Osteoblast (primary cell): Measurements from ENCODE around the gene OPCML. TPM values are rescaled to one million over a fixed set of nuclear protein-coding genes. Genes with fewer than 3 reads are reported as not detected.

Experiments
- DNase-seq: peaks from one replicate; pipeline ENCODE4 v3.0.0; 2011; ENCODE audit warnings: low spot score, mixed read lengths; ENCODE audit not compliant: insufficient read length; ENCODE audit errors: missing footprints
- H2AFZ ChIP-seq: 2 replicates; pipeline ENCODE4 v1.6.0; 2011; ENCODE audit warnings: mild to moderate bottlenecking, low read length
- H3K27ac ChIP-seq: 2 replicates; pipeline ENCODE4 v1.5.1; 2011; ENCODE audit warnings: mild to moderate bottlenecking, low read depth, low read length, moderate library complexity
- H3K27me3 ChIP-seq: 2 replicates; pipeline ENCODE4 v1.6.0; 2012; ENCODE audit warnings: mild to moderate bottlenecking, control low read depth, inconsistent platforms, low read length, moderate library complexity; ENCODE audit not compliant: insufficient read depth
- H3K36me3 ChIP-seq: 2 replicates; pipeline ENCODE4 v1.5.1; 2011; ENCODE audit warnings: mild to moderate bottlenecking, low read length, control low read depth, moderate library complexity; ENCODE audit not compliant: insufficient read depth
- H3K4me1 ChIP-seq: 2 replicates; pipeline ENCODE4 v1.5.1; 2011; ENCODE audit warnings: mild to moderate bottlenecking, low read length, control low read depth, moderate library complexity; ENCODE audit not compliant: insufficient read depth
- H3K4me2 ChIP-seq: 2 replicates; pipeline ENCODE4 v1.6.0; 2011; ENCODE audit warnings: mild to moderate bottlenecking, low read length; ENCODE audit not compliant: insufficient read depth
- H3K4me3 ChIP-seq: fragments of 200-600 bp; sonication (generic); 3 replicates; pipeline ENCODE4 v1.5.1; 2012; ENCODE audit warnings: mild to moderate bottlenecking, low read length, inconsistent platforms; ENCODE audit not compliant: insufficient read depth
- H3K79me2 ChIP-seq: 2 replicates; pipeline ENCODE4 v1.6.0; 2012; ENCODE audit warnings: mild to moderate bottlenecking, low read length, control low read depth, inconsistent platforms; ENCODE audit not compliant: insufficient read depth
- H3K9me3 ChIP-seq: 2 replicates; pipeline ENCODE4 v1.5.1; 2011; ENCODE audit warnings: low read depth, low read length, control low read depth
- H4K20me1 ChIP-seq: 2 replicates; pipeline ENCODE4 v1.6.0; 2012; ENCODE audit warnings: mild to moderate bottlenecking, low read length, control low read depth; ENCODE audit not compliant: insufficient read depth
- total RNA-seq: library from RNA; depleted of rRNA; stranded (reverse); fragments of >200 nt; gene quantifications from 2 replicates; pipeline ENCODE4 v1.2.3, GENCODE V29; 2012
- TF ChIP-seq, protein P1 (sequence below): IDR thresholded peaks from 2 replicates; pipeline ENCODE4 v1.5.1; 2011; ENCODE audit warnings: mild to moderate bottlenecking, low read depth, low read length, moderate library complexity; ENCODE audit errors: extremely low read depth

OPCML gene
- total RNA-seq, 1 donor = 0.36 TPM

DNA sequence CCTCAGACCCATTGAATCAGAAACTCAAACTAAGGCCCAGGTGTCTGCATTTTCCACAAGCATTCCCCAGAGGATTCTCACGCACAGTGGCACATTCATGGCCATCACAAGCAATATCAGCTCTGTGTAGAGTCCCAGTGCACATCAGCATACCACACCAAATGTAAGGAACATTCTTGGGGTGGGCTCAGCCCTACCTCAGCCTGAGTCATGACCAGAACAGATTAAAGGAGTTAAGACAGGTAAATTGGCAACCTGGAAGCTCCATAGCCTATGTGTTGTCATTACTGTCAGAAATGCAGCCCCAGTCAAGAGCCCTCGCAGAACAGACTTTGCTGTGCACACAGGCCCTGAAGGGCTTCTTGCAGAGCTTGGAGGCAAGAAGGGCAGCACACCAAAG lies 53.1 kb downstream of the OPCML start:
- no peak overlapping the region for H3K27ac ChIP-seq
- TF ChIP-seq, protein P1, sequence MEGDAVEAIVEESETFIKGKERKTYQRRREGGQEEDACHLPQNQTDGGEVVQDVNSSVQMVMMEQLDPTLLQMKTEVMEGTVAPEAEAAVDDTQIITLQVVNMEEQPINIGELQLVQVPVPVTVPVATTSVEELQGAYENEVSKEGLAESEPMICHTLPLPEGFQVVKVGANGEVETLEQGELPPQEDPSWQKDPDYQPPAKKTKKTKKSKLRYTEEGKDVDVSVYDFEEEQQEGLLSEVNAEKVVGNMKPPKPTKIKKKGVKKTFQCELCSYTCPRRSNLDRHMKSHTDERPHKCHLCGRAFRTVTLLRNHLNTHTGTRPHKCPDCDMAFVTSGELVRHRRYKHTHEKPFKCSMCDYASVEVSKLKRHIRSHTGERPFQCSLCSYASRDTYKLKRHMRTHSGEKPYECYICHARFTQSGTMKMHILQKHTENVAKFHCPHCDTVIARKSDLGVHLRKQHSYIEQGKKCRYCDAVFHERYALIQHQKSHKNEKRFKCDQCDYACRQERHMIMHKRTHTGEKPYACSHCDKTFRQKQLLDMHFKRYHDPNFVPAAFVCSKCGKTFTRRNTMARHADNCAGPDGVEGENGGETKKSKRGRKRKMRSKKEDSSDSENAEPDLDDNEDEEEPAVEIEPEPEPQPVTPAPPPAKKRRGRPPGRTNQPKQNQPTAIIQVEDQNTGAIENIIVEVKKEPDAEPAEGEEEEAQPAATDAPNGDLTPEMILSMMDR = no peak
- H4K20me1 ChIP-seq = no peaks in the 10 kb centered on the region
- H3K4me1 ChIP-seq = no peaks in the 10 kb centered on the region
- no peak overlapping the region for H3K4me3 ChIP-seq
- no peaks in the 10 kb centered on the region for H3K36me3 ChIP-seq
- H3K27me3 ChIP-seq = no peaks in the 10 kb centered on the region
- DNase-seq = no peak
- H2AFZ ChIP-seq = no peak overlapping the region
- H3K4me2 ChIP-seq = no peak overlapping the region
- H3K9me3 ChIP-seq = peaks cover 3% of the 10 kb centered on the region
- H3K79me2 ChIP-seq = no peaks in the 10 kb centered on the region

GRCh38 chr11:133477251-133477625 lies 55.1 kb downstream of the OPCML start:
- Histone ChIP-seq H3K4me2 (no peak overlapping the region), H2AFZ (no peak overlapping the region), H3K27me3 (no peaks in the 10 kb centered on the region), H4K20me1 (no peaks in the 10 kb centered on the region), H3K79me2 (no peaks in the 10 kb centered on the region), H3K4me3 (no peak overlapping the region), H3K36me3 (no peaks in the 10 kb centered on the region), H3K27ac (no peak overlapping the region), H3K9me3 (peaks cover 5% of the 10 kb centered on the region), H3K4me1 (no peaks in the 10 kb centered on the region)
- DNase-seq = no peak
- TF ChIP-seq, protein P1 = no peak

GRCh38 chr11:133476570-133477250 lies 55.6 kb downstream of the OPCML start:
- Histone ChIP-seq H3K27me3 (no peaks in the 10 kb centered on the region), H4K20me1 (no peaks in the 10 kb centered on the region)
- DNase-seq = no peak

GRCh38 chr11:133474461-133474860 lies 57.8 kb downstream of the OPCML start:
- Histone ChIP-seq H3K36me3 (no peaks in the 10 kb centered on the region), H3K4me3 (no peak overlapping the region), H3K9me3 (peaks cover 4% of the 10 kb centered on the region), H3K4me2 (no peak overlapping the region), H3K79me2 (no peaks in the 10 kb centered on the region), H4K20me1 (no peaks in the 10 kb centered on the region), H3K4me1 (no peaks in the 10 kb centered on the region), H2AFZ (no peak overlapping the region), H3K27me3 (no peaks in the 10 kb centered on the region), H3K27ac (no peak overlapping the region)
- no peak for DNase-seq
- TF ChIP-seq, protein P1 = no peak

More at GRCh38 chr11:133476570-133477250, 55.6 kb downstream of the OPCML start:
- H3K4me1 ChIP-seq = no peaks in the 10 kb centered on the region
- no peak overlapping the region for H3K4me2 ChIP-seq
- TF ChIP-seq, protein P1 = no peak
- H3K36me3 ChIP-seq = no peaks in the 10 kb centered on the region
- H2AFZ ChIP-seq = no peak overlapping the region
- no peaks in the 10 kb centered on the region for H3K79me2 ChIP-seq
- H3K4me3 ChIP-seq = no peak overlapping the region
- no peak overlapping the region for H3K27ac ChIP-seq
- H3K9me3 ChIP-seq = peaks cover 6% of the 10 kb centered on the region
